GM23338 (cell line): ENCODE measurements around the gene STRIP1. TPM values are rescaled to one million over a fixed set of nuclear protein-coding genes. Genes with fewer than 3 reads are reported as not detected.

Experiments used
- ATAC-seq: fragments of 200-7000 bp; cut with Tn5 transposase; 3 replicates; pipeline ENCODE4 v1.9.1; 2020
- DNase-seq: peaks from one replicate; pipeline ENCODE4 v3.0.0-alpha.2; 2015; ENCODE audit warnings: low spot score
- H2AFZ ChIP-seq: fragments of 200-600 bp; sonication (generic); 2 replicates; pipeline ENCODE4 v1.8.0; 2016; ENCODE audit warnings: antibody characterized with exemption, mild to moderate bottlenecking, moderate library complexity
- H3F3A ChIP-seq: fragments of 200-600 bp; sonication (generic); replicated peaks from 2 replicates; pipeline ENCODE4 v1.8.0; 2017; ENCODE audit warnings: antibody characterized with exemption, mixed run types, low read depth
- H3K27ac ChIP-seq: fragments of 200-600 bp; sonication (generic); 2 replicates; pipeline ENCODE4 v1.6.1; 2016; ENCODE audit warnings: low read depth
- H3K27me3 ChIP-seq: fragments of 200-600 bp; sonication (generic); 2 replicates; pipeline ENCODE4 v1.8.0; 2016; ENCODE audit warnings: mild to moderate bottlenecking, mixed run types, moderate library complexity; ENCODE audit not compliant: insufficient read depth
- H3K36me3 ChIP-seq: fragments of 200-600 bp; sonication (generic); 2 replicates; pipeline ENCODE4 v1.8.0; 2016; ENCODE audit warnings: mild to moderate bottlenecking; ENCODE audit not compliant: insufficient read depth
- H3K4me1 ChIP-seq: fragments of 200-600 bp; sonication (generic); 2 replicates; pipeline ENCODE4 v1.8.0; 2016; ENCODE audit warnings: mild to moderate bottlenecking, moderate library complexity; ENCODE audit not compliant: insufficient read depth
- H3K4me2 ChIP-seq: fragments of 200-600 bp; sonication (generic); 2 replicates; pipeline ENCODE4 v1.7.1; 2017; ENCODE audit warnings: mixed run types
- H3K4me3 ChIP-seq: fragments of 200-600 bp; sonication (generic); 2 replicates; pipeline ENCODE4 v1.6.1; 2016; ENCODE audit warnings: mixed run types
- H3K79me2 ChIP-seq: fragments of 200-600 bp; sonication (generic); replicated peaks from 2 replicates; pipeline ENCODE4 v1.8.0; 2017; ENCODE audit warnings: mild to moderate bottlenecking; ENCODE audit not compliant: insufficient read depth
- H3K9me2 ChIP-seq: fragments of 200-600 bp; sonication (generic); 2 replicates; pipeline ENCODE4 v1.8.0; 2017; ENCODE audit not compliant: insufficient read depth
- H4K20me1 ChIP-seq: fragments of 200-600 bp; sonication (generic); replicated peaks from 2 replicates; pipeline ENCODE4 v1.8.0; 2017; ENCODE audit warnings: mild to moderate bottlenecking; ENCODE audit not compliant: insufficient read depth
- H3K27ac Mint-ChIP-seq: 2 replicates; pipeline ENCODE4 v1.8.0; 2020; ENCODE audit warnings: inconsistent platforms, mild to moderate bottlenecking, moderate library complexity, mixed read lengths
- H3K27me3 Mint-ChIP-seq: 3 replicates; pipeline ENCODE4 v1.8.0; 2022; ENCODE audit warnings: low read depth, mild to moderate bottlenecking, moderate library complexity, mixed read lengths, inconsistent platforms; ENCODE audit not compliant: insufficient read depth, poor library complexity
- H3K36me3 Mint-ChIP-seq: 3 replicates; pipeline ENCODE4 v1.8.0; 2021; ENCODE audit warnings: low read depth, mild to moderate bottlenecking, inconsistent platforms, moderate library complexity, mixed read lengths
- H3K4me1 Mint-ChIP-seq: 3 replicates; pipeline ENCODE4 v1.8.0; 2020; ENCODE audit warnings: mild to moderate bottlenecking, inconsistent platforms, mixed read lengths
- H3K4me3 Mint-ChIP-seq: 3 replicates; pipeline ENCODE4 v1.8.0; 2021; ENCODE audit warnings: moderate library complexity, mild to moderate bottlenecking, inconsistent platforms, mixed read lengths
- H3K9me3 Mint-ChIP-seq: 3 replicates; pipeline ENCODE4 v1.8.0; 2020; ENCODE audit warnings: moderate library complexity, mild to moderate bottlenecking, inconsistent platforms, mixed read lengths
- CREB1 ChIP-seq: fragments of 250-450 bp; sonication (Bioruptor Pico); IDR thresholded peaks from 2 replicates; pipeline ENCODE4 v1.5.0; 2020; ENCODE audit warnings: low read depth, mild to moderate bottlenecking, moderate library complexity
- CTCF ChIP-seq, 2 experiments: fragments of 200-600 bp in 1 of 2; sonication (generic) in 1 of 2; conservative IDR thresholded peaks; 2 replicates each; pipeline versions ENCODE4 v1.5.1 to v1.6.1; 2016 to 2017; ENCODE audit warnings: antibody characterized with exemption in 2 of 2, low read depth in 2 of 2, mild to moderate bottlenecking in 2 of 2, moderate library complexity in 1 of 2
- ETS1 ChIP-seq: IDR thresholded peaks from 2 replicates; pipeline ENCODE4 v1.6.1; 2016; ENCODE audit warnings: antibody characterized with exemption
- JUNB ChIP-seq: IDR thresholded peaks from one replicate; pipeline ENCODE4 v1.6.1; 2016; ENCODE audit warnings: antibody characterized with exemption; ENCODE audit not compliant: unreplicated experiment
- NANOG ChIP-seq: IDR thresholded peaks from 2 replicates; pipeline ENCODE4 v1.6.1; 2016; ENCODE audit warnings: antibody characterized with exemption, borderline replicate concordance
- POLR2AphosphoS5 ChIP-seq: IDR thresholded peaks from 2 replicates; pipeline ENCODE4 v1.6.1; 2016; ENCODE audit warnings: antibody characterized with exemption, low read depth
- REST ChIP-seq: IDR thresholded peaks from one replicate; pipeline ENCODE4 v1.6.1; 2018; ENCODE audit warnings: antibody characterized with exemption; ENCODE audit not compliant: unreplicated experiment
- STAT1 ChIP-seq: IDR thresholded peaks from one replicate; pipeline ENCODE4 v1.6.1; 2016; ENCODE audit warnings: antibody characterized with exemption; ENCODE audit not compliant: unreplicated experiment
- ZNF114 ChIP-seq: fragments of 250-450 bp; sonication (Bioruptor Pico); IDR thresholded peaks from 2 replicates; pipeline ENCODE4 v1.5.0; 2020; ENCODE audit warnings: mild to moderate bottlenecking, moderate library complexity
- ZNF331 ChIP-seq: fragments of 250-450 bp; sonication (Bioruptor Pico); IDR thresholded peaks from 2 replicates; pipeline ENCODE4 v1.5.0; 2020; ENCODE audit warnings: low read depth, mild to moderate bottlenecking, moderate library complexity
- polyA plus RNA-seq: library from polyadenylated mRNA; unstranded; fragments of >200 nt; fragmentation: Nextera tagmentation; extraction: Ambion mirVana; gene quantifications from 2 replicates; pipeline ENCODE4 v1.2.1, GENCODE V29; 2016
- total RNA-seq: library from RNA; depleted of rRNA; stranded (reverse); fragments of >200 nt; shearing (Covaris generic); gene quantifications from 2 replicates; pipeline ENCODE4 v1.2.3, GENCODE V29; 2014

Gene STRIP1
- total and polyA plus RNA-seq, 2 experiments from 2014 or later: 17.2 to 50.6 TPM

GRCh38 chr1:110048240-110048639 is 13.8 kb downstream of the STRIP1 start (continued):
- TF ChIP-seq REST (no peak), ZNF114 (no peak), ETS1 (no peak), NANOG (no peak), CTCF (conservative IDR thresholded peaks at IDR 0.05; ENCODE audit: low read depth in 2 of 2) (no peak)

GRCh38 chr1:110048923-110049601 is 14.6 kb downstream of the STRIP1 start:
- H3K9me3 Mint-ChIP-seq: no peaks in the 10 kb centered on the region
- H3K36me3 Mint-ChIP-seq: peaks cover 88% of the 10 kb centered on the region
- H3K27ac ChIP-seq: no peak overlapping the region
- peaks cover 5% of the 10 kb centered on the region; the same call in 1 of the 2 replicates for H4K20me1 ChIP-seq
- no peaks in the 10 kb centered on the region for H3K4me1 ChIP-seq
- ATAC-seq (no peak), DNase-seq (no peak)
- H3K27me3 Mint-ChIP-seq: peaks cover 3% of the 10 kb centered on the region
- no peak overlapping the region for H3K4me2 ChIP-seq
- no peak overlapping the region for H3K4me3 ChIP-seq
- H3F3A ChIP-seq: no peaks in the 10 kb centered on the region
- no peaks in the 10 kb centered on the region for H3K27me3 ChIP-seq
- H3K9me2 ChIP-seq: no peaks in the 10 kb centered on the region
- no peaks in the 10 kb centered on the region for H3K79me2 ChIP-seq
- H3K27ac Mint-ChIP-seq: no peak overlapping the region
- H2AFZ ChIP-seq: no peak overlapping the region
- no peak overlapping the region for H3K4me3 Mint-ChIP-seq
- peaks cover 47% of the 10 kb centered on the region for H3K36me3 ChIP-seq
- no peaks in the 10 kb centered on the region for H3K4me1 Mint-ChIP-seq
- TF ChIP-seq ETS1: no peak
- no peak for TF ChIP-seq POLR2AphosphoS5
- no peak for TF ChIP-seq ZNF331 (CRISPR knock-in tag)
- no peak for TF ChIP-seq ZNF114
- no peak for TF ChIP-seq CREB1 (CRISPR knock-in tag)
- no peak for TF ChIP-seq STAT1
- no peak for TF ChIP-seq NANOG
- TF ChIP-seq JUNB: no peak
- TF ChIP-seq REST: no peak
